HG03103 (cell line): ENCODE measurements around the gene FMN1.

Experiments
- ATAC-seq: cut with Tn5 transposase; IDR thresholded peaks from one replicate; pipeline ENCODE4 v1.9.1; 2021; ENCODE audit warnings: low read depth; ENCODE audit not compliant: unreplicated experiment

FMN1 gene

DNA sequence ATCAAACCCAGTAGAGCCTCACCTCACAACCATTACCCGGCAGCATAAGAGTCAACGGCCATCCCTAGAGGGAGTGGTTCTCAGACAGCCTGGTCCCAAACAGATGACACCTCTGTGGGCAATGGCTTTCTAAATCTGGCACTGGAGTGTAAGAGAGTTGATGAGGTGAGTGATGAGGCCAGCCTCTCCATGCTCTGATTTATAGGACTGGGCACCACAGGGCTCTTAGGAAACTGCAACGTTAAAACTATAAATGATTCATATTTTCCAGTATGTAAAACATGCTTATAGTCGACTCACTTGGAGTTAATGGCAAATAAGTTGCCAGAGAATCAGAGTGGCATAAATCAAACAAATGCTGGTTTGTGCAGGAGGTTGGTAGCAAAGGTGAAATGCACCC is 289.0 kb downstream of the FMN1 start:
- no peak for ATAC-seq

DNA sequence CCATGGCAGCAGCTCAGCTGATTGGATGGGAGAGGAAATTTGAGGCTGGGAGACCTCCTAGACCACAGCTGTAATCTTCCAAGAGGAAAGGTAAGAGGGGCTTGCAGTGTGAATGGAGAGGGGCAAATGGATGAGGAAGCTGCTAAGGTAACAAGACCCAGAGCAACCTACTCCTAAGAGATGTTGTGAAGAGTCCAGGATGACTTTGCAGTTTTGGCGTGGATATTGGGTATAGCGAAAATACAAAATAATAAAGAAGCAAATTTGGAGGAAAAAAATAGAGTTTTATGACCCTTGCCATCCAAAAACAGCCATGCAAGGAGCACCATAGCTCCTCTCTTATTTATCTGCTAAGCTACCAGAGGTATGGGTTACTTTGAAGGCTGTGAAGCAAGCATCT is 290.1 kb downstream of the FMN1 start:
- no peak for ATAC-seq

DNA sequence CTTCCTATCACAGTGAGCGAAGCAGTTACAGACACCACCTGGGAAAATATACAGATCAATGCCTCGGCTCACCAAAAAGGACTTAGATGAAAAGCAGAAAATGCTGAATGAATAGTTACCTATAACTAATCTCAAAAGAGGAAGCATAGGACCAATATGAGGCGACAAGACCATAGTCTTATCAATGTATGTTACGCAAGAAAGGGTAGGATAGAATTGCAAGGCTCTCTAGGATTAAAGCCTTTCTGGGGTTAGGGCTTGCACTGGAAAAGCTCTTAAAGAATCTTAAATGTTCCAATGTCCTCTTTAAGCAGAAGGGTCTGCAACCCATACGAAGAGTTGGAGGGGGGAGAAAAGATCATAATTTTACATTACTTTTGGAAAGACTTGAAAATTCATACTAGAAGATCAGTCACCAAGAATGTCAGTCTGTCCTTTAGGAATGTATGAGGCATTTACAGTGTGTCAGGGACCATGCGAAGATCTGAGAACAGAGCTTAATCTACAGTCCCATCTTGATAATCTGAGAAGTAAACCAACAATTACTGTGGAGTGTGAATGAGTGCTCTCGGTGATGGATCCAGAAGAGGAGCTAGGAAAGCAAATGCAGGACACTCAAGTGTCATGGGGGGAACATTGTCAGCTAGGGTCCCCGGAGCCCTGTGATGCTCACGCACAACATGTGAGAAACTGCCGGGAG is 290.8 kb downstream of the FMN1 start:
- ATAC-seq, result no peak

DNA sequence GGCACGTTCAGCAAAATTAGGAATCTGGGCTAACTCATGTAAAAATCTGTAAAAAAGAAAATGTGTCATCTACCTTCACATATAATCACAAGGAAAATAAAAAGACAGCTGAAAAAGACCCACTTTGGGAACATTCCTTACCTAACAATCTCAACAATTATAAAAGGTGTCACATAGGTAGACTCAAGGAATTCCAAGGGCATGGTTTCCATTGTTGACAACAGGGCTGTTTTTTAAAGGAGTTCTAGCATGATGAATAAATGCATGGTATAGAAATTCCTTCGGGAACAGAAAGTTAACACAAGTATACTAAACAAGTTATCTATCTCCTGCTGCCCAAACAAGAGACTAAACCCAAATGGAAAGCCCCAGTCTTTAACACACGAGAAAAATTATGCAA is 292.5 kb downstream of the FMN1 start:
- no peak for ATAC-seq

DNA sequence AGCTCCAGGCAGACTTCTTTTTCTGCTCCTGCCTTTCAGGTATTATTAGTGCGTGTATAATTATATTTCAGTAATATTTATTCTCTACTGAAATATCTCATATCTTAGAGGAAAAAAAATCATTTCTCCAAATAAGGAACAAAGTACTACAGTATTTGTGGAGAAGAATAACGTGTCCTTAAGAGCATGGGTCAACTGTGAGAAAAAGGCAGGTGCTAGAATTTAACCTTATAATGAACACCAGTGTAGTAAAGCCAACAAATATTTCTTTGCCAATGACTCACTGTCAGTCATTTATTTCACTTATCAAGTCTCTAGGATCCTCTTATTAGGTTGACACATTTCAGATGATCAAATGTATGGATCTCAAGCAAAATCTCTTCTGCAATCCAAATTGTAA is 293.3 kb downstream of the FMN1 start:
- no peak for ATAC-seq

DNA sequence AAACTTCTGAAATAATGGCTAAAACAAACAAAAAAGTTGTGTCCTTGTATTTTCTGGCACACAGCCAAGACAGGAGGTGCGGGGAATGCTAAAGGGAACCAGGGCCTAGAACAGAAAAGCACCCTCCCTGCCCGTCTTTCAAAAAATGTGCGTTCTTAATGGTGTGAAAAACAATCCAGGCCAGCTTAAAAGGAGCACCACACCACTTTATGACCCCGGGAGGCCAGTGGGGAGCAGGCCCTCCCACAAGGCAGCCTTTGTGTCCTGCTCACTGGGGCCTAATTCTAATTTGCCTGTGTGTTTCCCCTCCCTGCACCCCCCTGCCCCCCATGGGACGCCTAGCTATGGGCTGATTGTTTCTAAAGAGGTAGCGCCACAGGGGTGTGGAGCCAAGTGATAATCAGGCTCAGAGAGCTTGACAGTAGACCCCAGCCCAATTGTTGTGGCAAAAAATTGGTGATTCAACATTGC is 295.4 kb downstream of the FMN1 start:
- ATAC-seq, result no peak

DNA sequence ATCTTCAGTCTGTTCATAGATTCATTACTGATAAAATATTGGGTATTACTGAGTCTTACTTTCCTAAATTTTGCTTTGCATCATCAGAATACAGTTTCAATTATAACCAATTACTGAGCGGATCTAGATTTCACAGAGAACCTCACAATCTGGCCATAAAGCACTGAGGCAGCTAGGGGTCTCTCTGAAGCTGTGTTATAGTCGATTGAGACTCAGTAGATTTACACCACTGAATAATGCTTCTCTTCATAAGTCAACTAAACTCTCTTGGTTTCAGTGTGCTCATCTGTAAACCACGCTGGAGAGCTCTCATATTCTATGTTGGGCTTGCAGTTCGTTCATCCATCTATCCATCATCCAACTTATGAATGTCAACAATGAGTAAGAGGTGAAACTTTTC is 296.1 kb downstream of the FMN1 start:
- no peak for ATAC-seq

DNA sequence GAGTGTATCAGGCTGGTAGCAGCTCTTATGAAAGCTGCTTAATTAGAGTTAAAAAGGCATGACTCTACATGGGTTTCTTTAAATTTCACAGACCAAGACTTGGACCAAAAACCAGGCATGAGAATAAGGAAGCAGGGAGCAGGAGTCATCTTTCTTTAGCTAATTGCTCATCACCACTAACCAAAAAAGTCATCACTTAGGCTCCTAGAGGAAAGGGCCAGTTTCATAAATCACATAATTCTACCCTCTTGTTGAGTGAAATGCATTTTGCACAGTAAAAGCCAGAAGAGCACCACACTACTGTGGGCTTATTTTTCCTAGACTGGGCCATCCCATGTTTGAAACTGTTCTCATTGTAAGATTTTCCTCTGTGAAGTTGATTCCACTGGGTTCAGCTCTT is 301.1 kb downstream of the FMN1 start:
- no peak for ATAC-seq

DNA sequence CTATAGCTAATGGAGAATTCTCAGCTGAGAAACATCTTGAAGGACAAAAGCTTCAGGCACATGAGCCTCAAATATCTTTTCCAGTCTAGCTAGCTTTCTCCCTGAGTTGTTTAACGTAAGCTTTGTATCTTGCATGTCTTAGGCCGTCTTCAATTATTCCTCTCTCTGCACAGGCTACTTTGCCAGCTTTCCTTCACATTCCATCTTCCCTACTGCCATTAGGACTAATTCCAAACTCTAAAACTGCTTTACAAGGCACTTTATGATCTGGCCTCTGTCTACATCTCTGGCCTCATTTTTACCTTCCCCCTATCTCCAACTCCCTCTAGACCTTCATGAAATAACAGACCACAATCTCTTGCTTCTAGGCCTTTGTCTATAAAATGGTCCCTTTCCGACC is 305.3 kb downstream of the FMN1 start:
- ATAC-seq, result no peak

DNA sequence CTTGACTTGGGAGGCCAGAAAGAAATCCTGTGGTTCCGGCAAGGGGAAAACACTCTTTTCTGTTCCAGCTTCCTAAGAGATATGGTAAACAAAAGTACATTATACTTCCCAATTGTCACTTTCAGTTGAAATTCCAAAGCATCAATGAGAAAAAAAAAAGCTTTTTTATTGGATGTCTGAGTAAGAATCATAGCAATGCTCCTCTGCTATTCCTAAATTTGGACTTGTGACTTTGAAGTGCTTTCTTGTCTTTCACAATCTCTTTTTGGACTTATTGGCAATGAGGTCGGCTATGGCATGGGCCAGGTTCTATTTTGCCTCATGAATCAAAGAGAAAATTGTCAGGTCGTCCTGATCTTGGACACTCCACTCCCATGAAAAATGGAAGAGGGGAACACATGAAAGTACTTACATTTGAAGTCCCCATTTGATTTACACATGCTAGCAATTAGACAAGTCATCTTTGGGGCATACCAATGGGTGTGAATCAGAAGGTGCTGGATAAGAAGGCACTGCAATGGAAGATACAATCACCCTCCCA is 306.2 kb downstream of the FMN1 start:
- no peak for ATAC-seq

DNA sequence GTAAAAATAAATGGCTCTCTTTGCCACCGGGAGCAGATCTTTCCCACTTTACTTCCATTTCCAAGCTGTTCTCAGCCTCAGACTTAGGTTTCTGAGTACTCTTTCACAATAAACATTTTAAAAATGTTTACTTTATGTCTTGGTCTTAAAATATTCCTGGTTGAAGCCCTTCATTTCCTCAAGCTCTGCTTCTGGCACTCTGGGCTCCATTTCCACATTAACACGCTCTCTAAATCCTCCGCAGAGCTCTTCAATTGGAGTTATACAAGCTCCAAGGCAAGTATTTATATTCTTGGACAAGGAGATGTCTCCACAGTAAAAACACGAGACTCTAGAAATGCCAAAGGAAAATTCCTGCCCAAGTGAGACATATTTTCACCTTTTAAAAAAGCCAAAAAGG is 307.4 kb downstream of the FMN1 start:
- ATAC-seq, result no peak

DNA sequence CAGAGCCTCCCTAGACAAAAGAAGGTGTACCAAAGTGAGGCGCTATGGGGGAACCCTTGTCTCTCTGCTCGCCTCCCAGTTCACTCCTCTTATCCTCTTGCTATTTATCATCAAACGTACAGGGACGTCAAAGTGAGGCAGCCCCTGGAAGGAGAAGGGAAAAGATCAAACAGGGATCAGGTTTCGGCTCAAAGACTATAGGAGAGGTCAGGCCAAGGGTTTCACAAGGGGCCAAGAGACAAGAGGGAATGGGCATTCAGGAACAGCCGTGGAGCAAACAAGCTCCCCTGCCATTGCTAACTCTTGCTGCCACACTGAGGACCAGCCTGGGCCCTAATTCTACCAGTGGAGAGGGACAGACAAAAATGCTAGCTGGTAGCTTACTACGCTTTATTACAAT is 308.1 kb downstream of the FMN1 start:
- ATAC-seq, result no peak

DNA sequence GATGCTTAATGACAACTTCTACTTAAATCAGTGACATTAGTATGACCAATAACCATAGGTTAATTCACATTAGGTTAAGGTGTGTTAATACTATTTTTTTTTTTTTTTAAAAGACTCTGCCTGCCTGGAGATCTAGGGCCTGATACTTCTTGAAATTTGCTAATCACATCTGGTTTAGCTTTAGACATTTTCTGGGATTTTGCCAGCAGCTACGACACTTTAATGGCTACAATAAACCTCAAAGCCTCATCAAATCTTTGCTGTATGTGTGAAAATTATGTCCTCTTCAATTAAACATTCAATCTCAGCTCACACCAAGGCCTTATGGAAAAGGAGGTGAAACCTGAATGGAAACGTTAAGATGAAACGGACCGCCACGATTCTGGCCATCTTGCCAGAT is 308.8 kb downstream of the FMN1 start:
- ATAC-seq, result no peak

DNA sequence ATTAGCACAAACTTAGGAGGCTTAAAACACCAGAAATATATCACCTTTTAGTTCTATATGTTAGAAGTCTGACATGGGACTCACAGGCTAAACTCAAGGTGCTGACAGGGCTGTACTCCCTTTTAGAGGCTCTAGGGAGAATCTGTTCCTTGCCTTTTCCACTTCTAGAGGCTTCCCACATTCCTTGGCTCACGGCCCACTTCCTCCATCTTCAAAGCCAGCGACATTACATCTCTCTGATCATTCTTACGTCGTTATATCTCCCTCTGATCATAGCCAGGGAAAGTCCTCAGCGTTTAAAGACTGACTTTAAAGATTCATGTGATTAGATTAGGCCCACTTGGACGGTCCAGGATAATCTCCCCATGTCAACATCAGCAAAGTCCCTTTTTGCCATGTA is 310.4 kb downstream of the FMN1 start:
- ATAC-seq, result no peak

DNA sequence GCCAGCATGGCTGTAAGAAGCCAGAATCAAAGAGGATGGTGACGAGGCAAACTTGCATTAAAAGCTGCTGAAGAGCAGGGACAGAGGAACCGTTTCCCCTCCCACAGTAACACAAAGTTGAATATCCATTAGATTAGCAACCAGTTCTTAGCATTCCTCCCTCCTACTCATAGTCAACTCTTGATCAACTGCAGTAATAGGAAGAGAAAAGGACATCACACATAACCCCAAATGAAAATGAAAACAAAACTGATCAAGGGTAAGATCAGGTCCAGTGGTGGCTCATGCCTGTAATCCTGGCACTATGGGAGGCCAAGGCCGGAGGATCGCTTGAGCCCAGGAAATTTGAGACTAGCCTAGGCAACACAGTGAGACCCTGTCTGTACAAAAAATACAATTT is 311.6 kb downstream of the FMN1 start:
- no peak for ATAC-seq

DNA sequence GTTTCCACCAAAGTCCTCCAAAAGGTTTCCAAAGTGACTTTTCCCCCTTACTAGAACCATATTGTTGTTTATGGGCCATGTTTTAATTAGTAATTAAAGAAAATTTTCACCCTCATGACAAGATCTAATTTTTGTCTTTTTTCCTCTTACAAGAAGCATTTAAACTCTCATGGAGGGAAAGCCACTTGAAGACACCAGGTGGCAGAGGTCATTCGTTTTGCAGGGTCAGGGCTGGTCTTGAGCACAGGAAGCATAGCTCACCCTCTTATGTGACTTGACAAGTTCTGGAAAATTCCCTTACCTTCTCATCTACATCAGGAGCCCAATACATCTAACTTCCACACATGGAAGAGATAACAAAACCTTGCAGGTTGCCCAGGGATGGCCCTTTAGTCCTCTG is 313.0 kb downstream of the FMN1 start:
- ATAC-seq, result no peak

DNA sequence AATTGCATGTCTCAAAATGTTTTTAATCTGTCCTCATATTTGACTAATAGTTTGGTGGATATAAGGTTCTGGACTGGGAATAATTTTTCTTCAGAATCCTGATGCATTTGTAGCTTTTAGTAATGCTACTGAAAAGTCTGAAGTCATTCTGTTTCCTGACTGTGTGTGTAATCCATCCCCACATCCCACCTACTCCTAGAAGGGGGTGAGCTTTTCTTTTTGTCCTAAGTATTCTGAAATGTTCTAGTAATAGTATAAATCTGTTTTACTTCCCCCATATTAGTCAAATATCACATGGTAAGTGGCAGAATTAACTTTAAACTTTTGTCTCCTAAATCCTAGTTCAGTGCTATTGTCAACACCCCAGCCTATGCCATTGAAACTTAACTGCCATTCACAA is 313.9 kb downstream of the FMN1 start:
- ATAC-seq, result no peak

DNA sequence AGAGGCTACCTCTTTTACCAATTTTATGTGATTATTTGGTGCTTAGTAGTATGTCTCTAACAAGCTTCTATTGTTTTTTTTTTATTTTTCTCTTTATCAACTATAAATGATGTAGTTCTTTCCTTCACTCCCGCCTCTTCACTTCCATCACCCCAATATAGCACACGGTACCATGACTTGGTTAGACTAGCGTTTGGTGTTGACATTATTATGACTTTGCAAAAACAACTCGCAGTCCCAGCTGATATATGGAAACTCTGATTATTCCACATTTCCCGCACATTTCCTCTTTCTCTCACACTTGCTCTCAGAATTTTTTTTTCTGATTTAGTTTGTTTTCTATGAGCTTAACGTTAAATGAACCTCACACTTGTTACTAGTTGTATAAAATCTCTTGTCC is 314.5 kb downstream of the FMN1 start:
- no peak for ATAC-seq

DNA sequence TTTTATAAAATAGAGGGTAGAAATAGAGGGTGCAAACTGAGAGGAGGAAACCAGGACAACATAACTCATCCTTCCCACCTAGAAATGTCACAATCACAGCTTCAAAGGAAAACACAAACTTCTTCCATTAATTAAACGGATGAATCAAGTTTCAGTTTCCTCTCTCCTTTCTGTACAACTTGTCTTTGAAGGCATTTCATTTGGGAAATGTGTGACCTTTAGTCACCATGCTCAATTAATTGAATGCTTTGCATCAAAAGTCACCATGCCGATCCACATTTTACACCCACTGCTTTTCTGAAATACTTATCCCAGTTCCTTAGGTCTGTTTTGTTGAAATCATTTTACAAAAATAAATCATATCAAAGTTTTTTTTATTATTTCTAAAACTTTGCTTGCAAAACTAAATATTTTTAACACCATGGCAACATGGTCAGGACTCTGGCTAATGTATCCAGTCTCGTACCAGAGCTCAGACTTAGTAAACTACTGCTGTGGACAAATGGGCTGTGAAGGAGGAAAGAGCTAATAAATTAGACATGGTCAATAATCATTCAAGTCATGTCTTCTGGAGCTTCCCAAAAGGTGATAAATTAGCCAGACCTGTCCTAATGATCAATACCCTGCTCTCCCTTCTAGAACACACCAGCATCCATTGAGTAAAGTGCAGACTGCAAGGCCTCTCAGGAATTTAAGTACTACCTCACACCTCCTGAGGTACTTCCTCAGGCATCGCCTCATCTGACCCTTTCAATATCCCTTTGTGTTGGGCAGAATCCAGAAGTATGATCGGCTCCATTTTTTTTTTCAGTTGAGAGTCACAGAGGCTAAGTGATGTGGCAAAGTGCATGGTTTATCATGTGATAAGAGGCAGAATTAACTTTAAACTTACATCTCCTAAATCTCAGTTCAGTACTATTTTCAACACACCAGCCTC is 315.4 kb downstream of the FMN1 start:
- ATAC-seq, result no peak

DNA sequence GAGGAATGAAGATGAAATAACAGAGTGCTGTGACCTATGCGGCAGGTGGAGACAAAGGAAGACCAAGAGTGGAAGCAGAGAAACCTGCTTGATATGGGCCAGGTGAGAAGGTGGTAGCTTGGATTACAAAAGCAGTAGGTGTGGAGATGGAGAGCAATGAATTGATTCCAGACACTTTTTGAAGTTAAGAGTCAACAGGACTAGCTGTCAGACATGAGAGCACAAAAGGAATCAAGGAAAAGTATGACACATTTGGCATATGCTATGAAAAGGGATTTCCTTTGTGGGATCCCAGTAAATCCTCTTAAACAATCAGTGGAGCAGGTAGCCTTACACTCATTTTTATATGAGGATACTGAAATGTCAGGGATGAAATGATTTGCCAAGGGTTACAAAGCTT is 316.2 kb downstream of the FMN1 start:
- no peak for ATAC-seq

DNA sequence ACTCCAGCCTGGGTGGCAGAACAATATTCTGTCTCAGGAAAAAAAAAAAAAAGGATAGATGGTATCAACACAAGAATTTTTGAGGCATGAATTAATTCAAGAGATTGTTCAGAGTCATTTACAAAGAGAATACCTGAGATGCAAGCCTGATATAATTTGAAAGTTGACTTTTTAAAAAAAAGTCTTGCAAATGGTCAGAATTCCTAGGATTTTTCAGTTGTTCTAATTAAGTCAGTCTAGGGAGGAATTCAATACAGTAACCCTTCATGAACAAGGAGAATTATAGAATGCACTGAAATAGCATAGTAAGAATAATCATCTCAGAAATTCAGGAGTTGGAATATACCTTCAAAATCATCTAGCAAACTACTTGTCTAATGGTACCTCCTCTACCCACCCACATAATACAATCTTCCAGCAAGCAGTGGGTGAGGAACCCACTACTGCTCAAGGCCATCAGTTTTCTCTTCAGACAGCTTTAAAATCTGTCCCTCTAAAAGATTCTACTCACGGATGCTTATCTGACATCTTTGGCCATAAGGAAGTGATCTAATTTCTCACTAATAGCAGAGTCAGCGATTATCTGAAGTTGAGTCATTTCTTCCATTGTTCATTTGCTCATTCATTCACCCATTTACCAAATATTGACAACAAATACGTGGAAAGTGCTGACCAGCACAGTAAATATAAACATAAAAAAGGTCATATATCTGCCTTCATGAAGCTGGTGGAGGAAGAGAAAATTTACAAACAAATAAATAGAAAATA is 317.1 kb downstream of the FMN1 start:
- ATAC-seq, result no peak
